Mucosa of descending colon (tissue), 3 donors: Measurements from ENCODE around the gene AGAP5. TPM values are rescaled to one million over a fixed set of nuclear protein-coding genes. Genes with fewer than 3 reads are reported as not detected.
A peak's percentile ranks its signal among the peaks of the same experiment; 100 is the strongest.
"Not testable (repeated sequence)": the region's sequence is repeated elsewhere in the genome, so short reads cannot be mapped to it uniquely, and the experiment has no call there.

ENCODE experiments used
- ATAC-seq: fragments of 200-7000 bp; cut with Tn5 transposase; one replicate; pipeline ENCODE4 v1.9.1; 2020; ENCODE audit warnings: mild to moderate bottlenecking, moderate library complexity
- DNase-seq, 3 donors: peaks; one replicate each; pipeline ENCODE4 v3.0.0-alpha.2; 2020
- H3K36me3 ChIP-seq: fragments of 200-600 bp; one replicate; pipeline ENCODE4 v1.8.0; 2021; ENCODE audit warnings: low read depth, mild to moderate bottlenecking
- H3K4me1 ChIP-seq: fragments of 200-600 bp; one replicate; pipeline ENCODE4 v1.8.0; 2021; ENCODE audit warnings: low read depth, mild to moderate bottlenecking
- H3K4me3 ChIP-seq: fragments of 200-600 bp; one replicate; pipeline ENCODE4 v1.8.0; 2021; ENCODE audit warnings: mild to moderate bottlenecking
- H3K9me3 ChIP-seq: fragments of 200-600 bp; one replicate; pipeline ENCODE4 v1.8.0; 2021; ENCODE audit warnings: mild to moderate bottlenecking
- intact Hi-C, 2 donors: fragments of 100-400 bp; cut with DNase I in 1 of 2; cut with micrococcal nuclease in 1 of 2; formaldehyde crosslinking; loops; one replicate each; pipeline versions ENCODE4 v1.11.0 to v1.11.1; 2022; cut with DNase I, micrococcal nuclease
- total RNA-seq, 3 donors: library from RNA; stranded (reverse); fragmentation: NEBNext Ultra II Directional in 2 of 3; extraction: Animal tissue kit (Norgen Biotek cat#: 25700) in 2 of 3; gene quantifications; one replicate each; pipeline versions ENCODE4 v1.2.1 to v1.2.4, GENCODE V29; 2021 to 2023
- TF ChIP-seq, protein P1 (sequence below): fragments of 200-600 bp; IDR thresholded peaks from one replicate; pipeline ENCODE4 v1.8.0; 2022; ENCODE audit warnings: antibody characterized with exemption, mild to moderate bottlenecking
- donor health status: DM: no; HTN: no; CAD: no; lungs with moderate emphysema.
- donor health status: DM: no; HTN: no; CAD: no.
- donor health status: DM: no; HTN: yes; CAD: no.

Gene AGAP5
- total RNA-seq, 3 donors from 2014 or later, result 6.4 to 12.8 (median 10.0) TPM

DNA sequence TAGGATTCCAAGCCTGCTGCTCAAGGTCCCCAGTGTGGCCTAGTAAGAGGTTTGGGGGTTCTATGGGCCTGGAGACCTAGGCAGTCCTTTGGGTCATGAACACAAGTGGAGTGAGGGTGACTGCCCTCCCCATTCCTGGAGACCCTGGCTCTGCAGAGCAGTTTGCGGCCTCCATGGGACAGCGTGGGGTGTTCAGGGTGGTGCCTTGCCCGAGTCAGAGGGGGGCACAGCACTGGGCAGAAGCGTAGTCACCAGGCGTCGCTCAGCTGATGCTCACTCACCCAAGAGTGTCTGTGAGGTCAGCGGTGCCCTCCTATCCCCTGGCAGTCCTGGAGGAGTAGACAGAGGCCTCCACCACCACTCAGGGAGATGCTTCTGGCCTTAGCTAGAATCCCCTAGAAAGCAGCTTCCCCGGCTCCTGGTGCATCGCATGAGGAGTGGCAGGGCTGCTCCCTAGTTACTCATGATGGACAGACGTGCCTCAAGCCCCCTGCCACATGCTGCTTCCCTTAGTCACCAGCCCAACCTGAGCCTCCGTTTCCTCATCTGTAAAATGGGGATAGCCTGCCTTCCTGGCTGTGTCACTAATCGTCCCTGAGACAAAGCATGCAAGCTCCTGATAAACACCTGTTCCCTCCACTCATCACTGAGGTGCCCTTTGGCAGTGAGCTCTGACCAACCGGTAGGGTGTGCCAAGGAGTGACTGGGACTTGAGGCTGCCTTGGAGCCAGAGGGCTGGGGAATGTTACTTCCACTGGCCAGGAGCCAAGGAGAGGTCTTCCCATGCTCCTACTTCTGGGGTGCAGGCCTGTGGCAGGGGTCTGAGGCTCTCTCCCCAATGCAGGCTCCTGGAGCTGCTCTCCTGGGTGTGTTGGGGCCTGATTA is 33.5 kb downstream of the AGAP5 start:
- H3K9me3 ChIP-seq, intact Hi-C loops, H3K4me1 ChIP-seq, DNase-seq, ATAC-seq, H3K36me3 ChIP-seq, H3K4me3 ChIP-seq: not testable (repeated sequence)

DNA sequence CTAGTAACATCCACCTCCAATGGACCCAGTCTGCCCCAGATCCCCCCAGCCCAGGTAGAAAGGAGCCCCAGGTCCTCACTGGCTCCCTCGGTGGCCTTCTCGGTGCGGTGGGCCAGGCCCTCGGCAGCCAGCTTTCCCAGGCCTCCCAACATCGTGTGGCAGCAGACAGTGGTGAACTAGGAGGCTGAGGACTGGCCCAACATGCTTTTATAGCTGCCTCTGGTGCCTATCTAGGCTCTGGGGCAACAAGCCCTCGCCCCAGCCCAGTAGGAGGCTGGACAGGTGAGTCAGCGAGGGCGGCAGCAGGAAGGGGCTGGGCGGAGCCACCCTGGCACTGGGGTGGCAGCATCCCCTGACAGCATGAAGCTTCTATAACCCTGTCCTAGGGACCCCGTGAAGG is 34.3 kb downstream of the AGAP5 start:
- H3K4me1 ChIP-seq, H3K9me3 ChIP-seq, ATAC-seq, H3K4me3 ChIP-seq, intact Hi-C loops, H3K36me3 ChIP-seq, DNase-seq: not testable (repeated sequence)

DNA sequence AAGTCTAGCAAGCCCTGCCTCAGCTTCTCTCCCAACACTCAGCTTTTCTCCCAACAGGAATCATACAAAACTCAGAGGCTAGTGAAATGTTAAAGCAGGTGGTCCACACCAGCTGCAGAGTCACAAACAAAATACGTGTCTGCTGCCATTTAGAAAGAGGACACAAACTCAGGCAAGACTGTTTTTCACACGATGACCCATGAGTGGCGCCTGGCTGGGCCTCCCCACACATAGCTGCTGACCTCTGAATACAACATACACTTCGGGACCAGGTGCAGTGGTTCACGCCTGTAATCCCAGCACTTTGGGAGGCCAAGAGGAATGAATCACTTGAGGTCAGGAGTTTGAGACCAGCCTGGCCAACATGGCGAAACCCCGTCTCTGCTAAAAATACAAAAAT is 35.2 kb downstream of the AGAP5 start:
- H3K36me3 ChIP-seq, H3K9me3 ChIP-seq, H3K4me1 ChIP-seq, intact Hi-C loops, H3K4me3 ChIP-seq, DNase-seq, ATAC-seq: not testable (repeated sequence)

DNA sequence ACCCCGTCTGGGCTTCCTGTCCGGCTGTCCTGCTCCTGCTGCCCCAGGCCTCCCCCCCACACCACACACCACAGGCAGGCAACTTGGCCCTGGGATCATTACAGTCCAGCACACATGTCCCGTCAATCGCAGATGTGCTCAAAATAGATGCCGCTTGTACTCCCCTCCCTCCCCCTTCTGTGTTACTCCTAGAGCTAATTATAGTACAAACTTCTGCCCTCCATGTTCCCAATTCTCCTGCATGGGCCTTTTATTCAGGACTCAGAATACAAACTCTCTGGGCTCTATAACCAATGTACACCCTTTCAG is 42.0 kb downstream of the AGAP5 start, which contains the start of gene SYNPO2L:
Gene SYNPO2L, minus strand, starts transcription at position 40 of the 309 bp plus-strand sequence. CDS start 107 bp downstream, outside the sequence.
- intact Hi-C loops, result no loop called here
- DNase-seq (no peak), ATAC-seq (no peak)
- no peaks in the 10 kb centered on the region for H3K9me3 ChIP-seq
- no peak within 1 kb of the TSS for H3K4me3 ChIP-seq
- TF ChIP-seq, protein P1, sequence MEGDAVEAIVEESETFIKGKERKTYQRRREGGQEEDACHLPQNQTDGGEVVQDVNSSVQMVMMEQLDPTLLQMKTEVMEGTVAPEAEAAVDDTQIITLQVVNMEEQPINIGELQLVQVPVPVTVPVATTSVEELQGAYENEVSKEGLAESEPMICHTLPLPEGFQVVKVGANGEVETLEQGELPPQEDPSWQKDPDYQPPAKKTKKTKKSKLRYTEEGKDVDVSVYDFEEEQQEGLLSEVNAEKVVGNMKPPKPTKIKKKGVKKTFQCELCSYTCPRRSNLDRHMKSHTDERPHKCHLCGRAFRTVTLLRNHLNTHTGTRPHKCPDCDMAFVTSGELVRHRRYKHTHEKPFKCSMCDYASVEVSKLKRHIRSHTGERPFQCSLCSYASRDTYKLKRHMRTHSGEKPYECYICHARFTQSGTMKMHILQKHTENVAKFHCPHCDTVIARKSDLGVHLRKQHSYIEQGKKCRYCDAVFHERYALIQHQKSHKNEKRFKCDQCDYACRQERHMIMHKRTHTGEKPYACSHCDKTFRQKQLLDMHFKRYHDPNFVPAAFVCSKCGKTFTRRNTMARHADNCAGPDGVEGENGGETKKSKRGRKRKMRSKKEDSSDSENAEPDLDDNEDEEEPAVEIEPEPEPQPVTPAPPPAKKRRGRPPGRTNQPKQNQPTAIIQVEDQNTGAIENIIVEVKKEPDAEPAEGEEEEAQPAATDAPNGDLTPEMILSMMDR, result no peak
- no peaks in the 10 kb centered on the region for H3K36me3 ChIP-seq
- H3K4me1 ChIP-seq, result peaks cover 5% of the 10 kb centered on the region

DNA sequence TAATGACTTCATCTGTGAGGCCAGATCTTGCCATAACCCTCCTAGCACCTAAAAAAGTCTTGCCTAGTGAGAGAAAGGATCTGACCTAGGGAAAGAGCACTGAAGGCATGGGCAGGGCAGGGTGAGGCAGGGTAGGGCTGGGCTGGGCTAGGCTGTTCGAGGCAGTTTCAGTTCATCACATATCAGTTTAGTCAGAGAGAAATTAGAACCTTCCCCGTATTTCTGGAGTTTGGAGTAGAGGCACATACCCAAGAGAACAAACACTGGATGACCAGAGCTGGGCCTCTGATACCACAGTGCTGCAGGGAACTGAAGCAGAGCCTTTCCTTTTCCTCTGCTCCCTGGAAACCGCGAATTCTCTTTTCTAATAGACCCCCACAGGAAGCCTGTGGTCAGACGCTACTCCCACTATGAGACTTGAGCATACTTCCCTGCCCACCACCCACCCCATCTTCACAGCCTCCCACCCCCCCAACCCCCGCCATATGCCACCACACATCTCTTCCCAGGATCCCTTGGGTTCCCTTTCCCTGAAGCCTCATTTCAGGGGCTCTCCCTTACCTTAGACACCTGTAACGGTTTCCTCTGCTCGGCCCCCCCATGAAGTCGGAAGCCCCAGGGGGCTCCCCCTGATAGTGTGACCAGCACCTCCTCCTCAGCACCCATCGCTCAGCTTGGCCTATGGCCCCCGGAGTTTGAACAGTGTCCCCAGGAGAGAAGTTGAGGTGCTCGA is 42.5 kb downstream of the AGAP5 start:
- ATAC-seq (peak; percentile 90), DNase-seq (peak in 2 of 3 donors; percentile 60 to 66)
- Histone ChIP-seq H3K9me3 (no peaks in the 10 kb centered on the region), H3K4me3 (no peak overlapping the region), H3K36me3 (no peaks in the 10 kb centered on the region), H3K4me1 (peaks cover 5% of the 10 kb centered on the region)
- TF ChIP-seq, protein P1, result no peak
- intact Hi-C loops, result no loop called here

DNA sequence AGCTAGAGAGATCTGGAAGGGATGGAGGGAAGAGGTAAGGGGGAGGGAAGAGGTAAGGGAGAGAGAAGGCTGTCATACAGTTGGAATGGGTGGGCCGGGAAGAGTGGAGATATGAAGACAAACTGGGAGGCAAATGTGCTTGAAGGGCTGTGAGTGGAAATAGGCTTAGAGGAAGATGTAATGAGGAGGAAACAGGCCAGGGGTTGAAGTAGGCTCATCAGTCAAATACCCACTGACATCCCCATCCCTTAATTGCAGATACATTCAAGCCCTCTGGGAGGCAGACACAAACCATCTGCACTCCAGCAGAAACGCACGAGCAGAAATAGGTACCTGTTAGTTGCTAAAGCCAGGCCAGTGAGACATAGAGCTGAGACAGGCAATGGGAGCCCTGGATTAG is 44.2 kb downstream of the AGAP5 start:
- intact Hi-C loops, result no loop called here
- H3K4me1 ChIP-seq, result peaks cover 5% of the 10 kb centered on the region
- no peak for DNase-seq
- TF ChIP-seq, protein P1, result no peak
- no peaks in the 10 kb centered on the region for H3K36me3 ChIP-seq
- no peaks in the 10 kb centered on the region for H3K9me3 ChIP-seq
- ATAC-seq, result no peak
- no peak overlapping the region for H3K4me3 ChIP-seq

DNA sequence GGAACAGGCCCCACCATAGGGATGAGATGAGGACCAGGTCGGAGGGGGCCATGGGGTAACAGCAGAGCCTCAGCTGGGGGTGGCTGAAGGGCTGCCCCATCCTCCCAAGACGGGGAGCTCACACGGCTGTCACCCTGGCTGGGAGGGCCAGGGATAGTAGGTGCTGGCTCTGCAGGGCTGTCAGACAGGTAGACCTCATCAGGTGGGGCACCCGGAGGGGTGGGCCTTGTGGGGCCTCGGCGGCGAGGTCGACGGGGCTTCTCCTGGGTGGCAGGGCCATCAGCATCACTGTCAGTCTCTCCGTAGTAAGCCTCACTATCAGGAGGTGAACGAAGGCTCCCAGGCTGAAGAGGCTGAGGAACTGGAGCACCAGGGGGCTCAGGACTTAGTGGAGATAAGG is 44.7 kb downstream of the AGAP5 start:
- Histone ChIP-seq H3K4me1 (peaks cover 5% of the 10 kb centered on the region), H3K4me3 (no peak overlapping the region), H3K9me3 (no peaks in the 10 kb centered on the region), H3K36me3 (no peaks in the 10 kb centered on the region)
- ATAC-seq (no peak), DNase-seq (no peak)
- TF ChIP-seq, protein P1, result no peak
- intact Hi-C loops, result no loop called here
